Iris pigment epithelial cell (primary cell): ENCODE results near the gene OOEP.
"Not testable (repeated sequence)": the region's sequence is repeated elsewhere in the genome, so short reads cannot be mapped to it uniquely, and the experiment has no call there.

Experiments
- DNase-seq: peaks from one replicate; pipeline ENCODE4 v3.0.0-alpha.2; 2011; ENCODE audit warnings: low read depth

Gene OOEP

DNA sequence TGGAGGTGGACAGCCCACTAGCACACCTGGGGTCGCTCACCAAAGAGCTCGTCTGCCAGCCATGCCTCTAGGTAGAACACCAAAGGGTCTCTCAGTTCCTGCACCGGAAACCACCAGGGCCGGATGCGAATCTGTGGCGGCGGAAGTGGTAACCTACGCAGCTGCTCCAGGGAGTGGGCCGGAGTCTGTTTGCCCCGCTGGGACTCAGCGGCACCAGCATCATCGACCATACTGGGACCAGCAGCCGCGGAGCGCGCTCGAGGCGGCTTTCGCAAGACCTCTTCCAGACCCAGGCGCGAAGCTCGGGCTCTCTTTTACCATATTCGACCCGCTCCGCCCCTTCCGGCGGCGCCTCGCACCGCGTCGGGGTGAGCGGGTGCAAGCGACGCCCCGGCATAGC, at the start of gene OOEP:
OOEP (minus strand) TSS at position 335 of the 400 bp plus-strand sequence; CDS start at position 230, 105 bp downstream.
- no peak for DNase-seq

DNA sequence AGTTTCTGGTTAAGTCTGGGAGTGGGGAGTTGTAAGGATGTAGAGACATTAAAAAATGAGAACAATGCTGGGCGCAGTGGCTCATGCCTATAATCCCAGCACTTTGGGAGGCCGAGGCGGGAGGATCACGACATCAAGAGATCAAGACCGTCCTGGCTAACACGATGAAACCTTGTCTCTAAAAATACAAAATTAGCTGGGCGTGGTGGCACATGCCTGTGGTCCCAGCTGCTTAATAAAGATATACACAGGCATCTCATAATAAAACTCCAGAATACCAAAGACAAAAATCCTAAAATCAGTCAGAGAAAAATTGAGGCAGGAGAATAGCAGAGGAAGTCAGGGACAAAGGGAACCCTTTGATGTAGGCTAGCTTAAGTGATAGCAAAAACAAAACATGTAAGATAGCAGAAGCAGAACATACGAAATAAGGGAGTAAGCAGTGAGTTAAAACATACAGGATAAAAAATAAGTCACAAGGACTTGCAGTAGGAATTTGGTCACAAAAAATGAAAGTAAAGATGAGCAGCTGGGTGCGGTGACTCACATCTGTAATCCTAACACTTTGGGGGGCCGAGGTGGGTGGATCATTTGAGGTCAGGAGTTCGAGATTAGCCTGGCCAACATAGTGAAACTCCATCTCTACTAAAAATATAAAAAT, 48.5 kb upstream of the OOEP start:
- DNase-seq, result peak; percentile 55

DNA sequence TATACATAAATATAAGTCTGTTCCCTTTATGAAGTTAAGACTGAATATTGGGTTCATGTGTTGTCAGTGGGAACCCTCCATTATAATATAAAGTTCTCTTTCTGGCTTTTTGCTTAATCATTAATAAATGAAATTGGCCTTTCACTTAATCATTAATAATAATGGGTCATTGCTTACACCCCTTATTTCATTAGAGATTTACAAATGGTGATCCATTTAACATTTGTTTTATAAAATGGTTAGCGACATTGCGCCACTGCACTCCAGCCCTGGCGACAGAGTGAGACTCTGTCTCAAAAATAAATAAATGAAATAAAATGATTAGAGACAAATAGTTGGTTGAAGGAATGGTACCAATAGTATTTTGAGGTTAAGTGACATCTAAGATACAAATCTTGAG, 43.4 kb upstream of the OOEP start:
- DNase-seq, result no peak

DNA sequence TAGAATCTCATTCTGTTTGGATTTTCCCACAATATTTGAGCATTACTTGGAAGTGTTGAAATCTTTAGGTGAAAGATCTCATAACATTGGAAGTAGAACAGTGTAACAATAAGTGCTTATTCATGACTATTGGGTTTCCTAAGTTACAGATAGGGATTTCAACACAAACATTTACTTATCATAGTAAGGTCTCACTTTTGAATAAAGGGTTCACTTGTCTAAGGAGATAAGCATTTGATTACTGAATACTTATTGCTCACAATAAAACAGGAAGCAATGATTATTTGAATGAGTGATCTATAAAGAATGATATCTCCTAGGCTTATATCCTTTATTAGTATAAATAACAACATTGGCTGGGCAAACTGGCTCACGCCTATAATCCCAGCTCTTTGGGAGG, 39.7 kb upstream of the OOEP start:
- no peak for DNase-seq

DNA sequence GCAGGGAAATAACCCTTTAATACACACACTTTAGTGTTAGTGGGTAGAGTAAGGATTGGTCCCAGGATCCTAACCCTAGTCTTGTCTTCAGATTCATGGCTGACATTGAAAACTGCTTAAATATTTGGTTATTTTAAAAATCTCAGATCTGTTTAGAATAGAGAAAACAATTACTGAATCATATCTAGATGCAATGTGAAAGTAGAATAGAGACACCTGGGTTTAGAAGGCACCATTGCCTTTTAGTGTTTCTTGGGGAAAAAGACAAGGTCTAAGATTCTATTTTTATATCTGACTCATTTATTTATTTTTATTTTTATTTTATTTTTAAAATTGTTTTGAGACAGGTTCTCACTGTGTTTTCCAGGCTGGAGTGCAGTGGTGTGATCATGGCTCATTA, 31.0 kb upstream of the OOEP start:
- no peak for DNase-seq

DNA sequence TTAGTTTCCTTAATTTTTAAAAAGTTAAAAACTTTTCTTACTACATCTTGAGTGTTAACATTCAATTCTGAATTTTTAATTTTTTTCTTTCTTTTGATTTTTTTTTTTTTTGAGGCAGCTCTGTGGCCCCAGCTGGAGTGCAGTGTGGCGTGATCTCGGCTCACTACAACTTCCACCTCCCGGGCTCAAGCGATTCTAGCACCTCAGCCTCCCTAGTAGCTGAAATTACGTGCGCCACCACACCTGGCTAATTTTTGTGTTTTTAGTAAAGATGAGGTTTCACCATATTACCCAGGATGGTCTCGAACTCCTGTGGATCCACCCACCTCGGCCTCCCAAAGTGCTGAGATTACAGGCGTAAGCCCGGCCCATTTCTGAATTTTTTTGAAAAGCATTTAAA, 26.2 kb upstream of the OOEP start:
- no peak for DNase-seq

DNA sequence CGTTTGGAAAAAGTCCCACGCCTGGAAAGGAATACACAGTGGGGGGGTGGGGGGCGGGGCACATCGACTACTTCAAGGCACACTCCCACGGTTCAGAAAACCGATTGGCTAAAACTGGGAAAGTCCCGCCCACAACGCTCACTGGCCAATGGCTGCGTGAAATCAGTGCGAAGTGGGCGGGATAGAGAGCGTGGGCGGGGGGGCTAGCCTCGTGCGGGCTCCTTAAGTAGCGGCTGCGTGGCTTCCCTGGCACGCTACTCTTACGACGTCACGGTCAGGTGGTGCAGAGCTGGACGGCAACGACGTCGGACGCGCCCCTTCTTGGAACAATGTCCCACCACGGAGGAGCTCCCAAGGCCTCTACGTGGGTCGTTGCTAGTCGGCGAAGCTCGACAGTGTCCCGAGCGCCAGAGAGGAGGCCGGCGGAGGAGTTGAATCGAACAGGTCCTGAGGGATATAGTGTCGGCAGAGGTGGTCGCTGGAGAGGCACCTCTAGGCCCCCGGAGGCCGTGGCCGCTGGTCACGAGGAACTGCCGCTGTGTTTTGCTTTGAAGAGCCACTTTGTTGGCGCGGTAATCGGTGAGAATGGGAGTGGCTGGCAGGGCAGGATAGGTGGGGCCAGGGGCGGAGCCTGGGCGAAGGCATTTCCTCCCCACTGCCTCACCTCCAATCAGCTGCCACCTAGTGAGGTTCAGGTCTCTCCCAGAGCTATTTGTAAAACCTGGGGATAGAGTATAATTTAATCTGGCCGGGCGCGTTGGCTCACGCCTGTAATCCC, 25.1 kb upstream of the OOEP start, which contains the start of gene DDX43:
DDX43 (plus strand) TSS at position 252 of the 778 bp plus-strand sequence; CDS start at position 330, 78 bp downstream.
- peak; percentile 72 for DNase-seq

DNA sequence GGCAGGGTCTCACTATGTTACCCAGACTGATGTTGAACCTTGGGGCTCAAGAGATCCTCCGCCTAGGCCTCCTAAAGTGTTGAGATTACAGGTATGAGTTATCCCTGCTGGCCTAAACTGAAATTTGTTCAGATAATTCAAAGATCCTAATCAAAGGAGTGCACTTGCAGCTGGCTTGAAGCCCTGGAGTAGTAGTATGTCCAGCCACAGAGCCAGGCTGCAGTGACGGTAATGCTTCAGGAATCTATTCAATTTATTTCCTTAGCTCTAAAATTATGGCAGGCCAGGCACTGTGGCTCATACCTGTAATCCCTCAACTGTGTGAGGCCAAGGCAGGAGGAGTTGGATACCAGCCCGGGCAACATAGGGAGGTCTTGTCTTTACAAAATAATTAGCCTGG, 23.6 kb upstream of the OOEP start:
- peak; percentile 32 for DNase-seq

DNA sequence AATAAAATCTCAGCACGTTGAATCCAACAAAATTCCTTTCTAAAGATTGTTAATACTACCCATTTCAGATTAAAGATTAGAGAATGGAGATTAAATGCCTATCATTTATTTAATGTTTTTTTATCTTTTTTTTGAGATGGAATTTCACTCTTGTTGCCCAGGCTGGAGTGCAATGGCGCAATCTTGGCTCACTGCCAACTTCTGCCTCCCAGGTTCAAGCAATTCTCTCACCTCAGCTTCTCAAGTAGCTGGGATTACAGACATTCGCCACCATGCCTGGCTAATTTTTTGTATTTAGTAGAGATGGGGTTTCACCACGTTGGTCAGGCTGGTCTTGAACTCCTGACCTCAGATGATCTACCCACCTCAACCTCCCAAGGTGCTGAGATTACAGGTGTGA, 22.5 kb upstream of the OOEP start:
- DNase-seq, result not testable (repeated sequence)

DNA sequence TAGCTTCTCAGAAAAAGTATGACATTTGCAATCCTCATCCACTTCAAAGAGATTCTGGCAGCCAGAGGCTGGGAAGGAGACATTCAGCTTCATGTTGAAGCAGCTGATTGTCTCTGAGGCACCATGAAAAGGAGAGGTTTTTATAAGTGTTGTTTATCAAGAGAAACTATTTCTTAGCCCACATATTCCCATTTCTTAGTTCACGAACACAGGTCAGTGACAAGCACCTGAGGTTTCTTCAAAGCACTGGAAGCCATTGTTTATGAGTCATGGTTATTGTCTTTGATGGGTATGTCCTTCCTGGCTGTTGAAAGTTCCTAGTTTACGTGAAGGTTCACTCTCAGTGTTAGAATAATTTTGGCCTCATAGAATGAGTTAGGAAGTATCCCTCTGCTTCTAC, 22.0 kb upstream of the OOEP start:
- DNase-seq, result no peak

DNA sequence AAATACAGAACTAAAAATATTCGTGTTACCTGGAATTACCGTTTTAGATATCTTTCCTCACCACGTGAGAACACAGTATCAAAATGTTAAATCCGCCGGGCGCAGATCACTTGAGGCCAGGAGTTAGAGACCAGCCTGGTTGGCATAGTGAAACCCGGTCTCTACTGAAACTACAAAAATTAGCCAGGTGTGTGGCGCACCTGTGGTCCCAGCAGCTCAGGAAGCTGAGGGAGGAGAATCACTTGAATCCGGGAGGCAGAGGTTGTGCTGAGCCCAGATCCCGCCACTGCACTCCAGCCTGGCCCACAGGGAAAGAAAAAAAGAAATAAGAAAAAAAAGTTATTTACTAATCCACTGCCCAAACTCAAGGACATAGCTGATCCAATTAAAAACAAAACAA, 20.2 kb upstream of the OOEP start:
- no peak for DNase-seq

DNA sequence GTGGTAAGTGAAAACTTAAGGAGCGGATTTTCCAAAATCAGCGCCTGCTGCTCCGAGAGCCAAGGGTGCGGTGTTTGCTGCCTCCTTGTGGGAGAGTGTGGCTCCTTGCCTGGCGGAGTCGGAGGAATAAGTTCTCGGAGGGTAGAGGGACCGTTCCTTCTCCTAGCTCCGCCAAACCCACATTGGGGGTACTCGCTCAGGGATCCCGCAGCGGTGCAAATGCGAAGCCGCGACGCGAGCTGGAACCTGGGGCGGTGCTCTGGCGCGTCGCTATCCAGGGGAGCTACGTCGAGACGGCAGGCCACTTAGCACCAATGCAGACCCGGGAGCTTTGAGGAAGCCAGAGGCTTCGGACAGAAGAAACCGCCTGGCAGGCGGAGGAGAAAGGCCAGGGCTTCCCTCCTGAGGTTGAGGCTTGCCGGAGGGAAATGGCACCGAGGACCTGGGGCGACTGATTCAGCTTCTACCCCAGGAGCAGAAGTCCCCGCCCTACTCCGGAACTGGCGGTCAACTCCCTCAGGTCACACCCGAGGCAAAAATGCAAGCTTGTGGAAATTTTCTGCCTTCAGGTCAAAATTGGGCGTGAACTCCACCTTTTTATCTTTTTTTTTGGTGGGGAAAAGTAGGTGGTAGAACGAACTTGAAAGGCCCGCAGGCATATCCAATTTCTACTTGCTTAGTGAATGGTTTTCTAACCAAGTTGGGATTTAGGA, 19.3 kb upstream of the OOEP start:
- peak; percentile 60 for DNase-seq

DNA sequence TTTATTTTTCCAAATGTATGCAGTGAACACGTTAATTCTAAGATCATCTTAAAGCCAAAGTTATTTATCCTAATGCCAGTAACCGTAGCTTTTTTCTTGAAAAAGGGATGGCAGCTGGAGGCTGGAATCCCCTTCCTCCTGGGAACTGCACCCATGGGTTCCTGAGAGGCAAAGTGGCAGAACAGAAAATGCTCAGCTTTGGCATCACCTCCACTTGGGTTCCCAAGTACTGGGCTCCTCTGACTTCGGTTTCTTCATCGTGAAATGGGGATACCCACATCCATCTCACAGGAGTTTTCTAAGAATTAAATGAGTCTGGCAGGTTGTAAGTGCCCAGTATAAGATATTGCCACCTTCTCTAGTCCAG, 18.7 kb upstream of the OOEP start:
- no peak for DNase-seq

DNA sequence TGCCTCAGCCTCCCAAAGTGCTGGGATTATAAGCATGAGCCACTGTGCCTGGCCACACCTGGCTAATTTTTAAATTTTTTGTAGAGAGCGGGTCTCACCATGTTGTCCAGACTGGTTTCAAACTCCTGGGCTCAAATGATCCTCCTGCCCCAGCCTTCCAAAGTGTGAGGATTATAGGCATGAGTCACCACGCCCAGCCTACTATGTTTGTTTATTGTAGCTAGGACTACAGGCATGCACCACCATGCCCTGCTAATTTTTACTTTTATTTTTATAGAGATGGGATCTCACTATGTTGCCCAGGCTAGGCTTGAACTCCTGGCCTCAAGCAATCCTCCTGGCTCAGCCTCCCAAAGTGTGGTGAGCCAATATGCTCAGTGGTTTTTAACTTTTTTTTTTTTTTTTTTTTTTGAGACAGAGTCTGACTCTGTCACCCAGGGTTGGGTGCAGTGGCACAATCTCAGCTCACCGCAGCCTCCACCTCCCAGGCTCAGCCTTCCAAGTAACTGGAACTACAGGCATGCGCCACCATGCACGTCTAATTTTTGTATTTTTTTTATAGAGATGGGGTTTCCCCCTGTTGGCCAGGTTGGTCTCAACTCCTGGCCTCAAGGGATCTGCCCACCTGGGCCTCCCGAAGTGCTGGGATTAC, 12.9 kb upstream of the OOEP start:
- DNase-seq, result peak; percentile 26

DNA sequence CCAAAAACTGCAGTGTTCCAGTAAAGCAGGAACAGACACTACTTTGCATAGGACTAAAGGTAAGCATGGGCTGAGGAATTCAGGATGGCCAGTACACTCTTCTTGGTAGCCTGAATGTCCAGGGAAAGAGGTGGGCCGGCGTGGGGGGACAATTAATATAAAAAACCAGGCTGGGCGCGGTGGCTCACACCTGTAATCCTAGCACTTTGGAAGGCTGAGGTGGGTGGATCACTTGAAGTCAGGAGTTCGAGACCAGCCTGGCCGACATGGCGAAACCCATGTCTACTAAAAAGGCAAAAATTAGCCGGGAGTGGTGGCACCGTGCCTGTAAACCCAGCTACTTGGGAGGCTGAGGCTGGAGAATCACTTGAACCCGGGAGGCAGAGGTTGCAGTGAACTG, 11.8 kb upstream of the OOEP start:
- not testable (repeated sequence) for DNase-seq

DNA sequence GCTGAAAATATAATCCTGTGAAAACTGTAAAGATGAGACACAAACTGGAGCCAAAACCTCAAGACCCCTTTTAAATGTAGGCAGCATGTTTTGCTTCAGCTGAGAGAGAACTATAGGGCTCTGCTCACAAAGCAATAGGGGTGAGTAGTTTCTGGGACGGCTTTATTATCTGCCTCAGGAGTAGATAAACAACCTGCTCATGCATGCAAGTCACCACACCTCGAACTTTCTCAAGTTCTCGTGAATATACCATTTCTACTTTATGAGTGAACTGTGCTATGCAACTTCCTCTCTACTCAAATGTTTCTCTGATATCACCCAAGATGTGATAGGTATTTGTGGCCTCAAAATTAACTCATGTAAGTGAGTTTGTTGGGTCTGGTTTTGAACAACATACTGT, 7.5 kb upstream of the OOEP start:
- DNase-seq, result no peak

DNA sequence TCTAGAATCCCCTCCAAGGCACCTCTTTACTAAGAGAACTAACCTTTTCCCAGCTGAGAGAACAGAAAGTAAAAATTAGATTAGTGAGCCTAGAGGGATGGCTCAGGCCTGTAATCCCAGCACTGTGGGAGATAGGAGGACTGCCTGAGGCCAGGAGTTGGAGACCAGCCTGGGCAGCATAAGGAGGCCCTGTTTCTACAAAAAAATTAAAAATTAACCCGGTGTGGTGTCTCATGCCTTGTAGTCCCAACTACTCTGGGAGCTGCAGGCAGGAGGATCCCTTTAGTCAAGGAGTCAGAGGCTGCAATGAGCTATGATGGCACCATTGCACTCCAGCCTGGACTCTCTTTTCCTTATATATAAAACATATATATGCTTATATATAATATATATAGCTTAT, 5.5 kb upstream of the OOEP start:
- no peak for DNase-seq

DNA sequence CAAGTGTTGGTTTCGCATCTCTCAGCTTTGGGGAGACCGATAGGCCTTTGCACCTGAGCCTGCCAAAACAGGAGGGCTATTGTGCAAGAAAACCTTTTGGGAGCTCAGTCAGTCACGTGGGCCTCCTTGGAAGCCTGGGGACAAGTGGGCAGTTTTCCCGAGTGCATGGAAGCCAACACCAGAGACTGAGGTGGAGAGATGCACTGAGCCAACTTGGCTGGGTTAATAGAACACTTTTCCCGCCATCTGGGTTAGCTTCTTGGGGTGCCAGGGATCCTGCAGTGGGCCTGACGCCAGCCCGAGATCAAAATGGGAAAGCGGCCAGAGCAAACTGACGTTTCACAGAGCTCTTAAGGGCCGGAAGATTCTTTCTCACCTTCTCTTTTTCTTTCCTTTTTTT, 2.8 kb upstream of the OOEP start:
- no peak for DNase-seq

DNA sequence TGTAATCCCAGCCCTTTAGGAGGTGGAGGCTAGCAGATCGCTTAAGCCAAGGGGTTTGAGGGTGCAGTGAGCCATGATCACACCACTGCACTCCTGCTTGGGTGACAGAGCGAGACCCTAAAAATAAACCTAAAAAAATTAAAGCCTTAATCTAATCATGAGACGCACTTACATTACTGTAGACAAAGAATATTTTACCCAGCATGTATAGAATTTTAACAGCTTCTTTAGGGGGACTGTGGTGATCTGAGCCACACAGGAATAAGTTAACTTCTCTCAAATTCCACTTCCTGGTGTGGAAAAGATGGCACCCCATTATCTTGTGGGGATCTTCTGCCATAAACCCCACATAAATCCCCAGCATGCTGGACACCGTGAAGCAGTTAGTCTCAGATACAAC, 2.3 kb upstream of the OOEP start:
- no peak for DNase-seq

DNA sequence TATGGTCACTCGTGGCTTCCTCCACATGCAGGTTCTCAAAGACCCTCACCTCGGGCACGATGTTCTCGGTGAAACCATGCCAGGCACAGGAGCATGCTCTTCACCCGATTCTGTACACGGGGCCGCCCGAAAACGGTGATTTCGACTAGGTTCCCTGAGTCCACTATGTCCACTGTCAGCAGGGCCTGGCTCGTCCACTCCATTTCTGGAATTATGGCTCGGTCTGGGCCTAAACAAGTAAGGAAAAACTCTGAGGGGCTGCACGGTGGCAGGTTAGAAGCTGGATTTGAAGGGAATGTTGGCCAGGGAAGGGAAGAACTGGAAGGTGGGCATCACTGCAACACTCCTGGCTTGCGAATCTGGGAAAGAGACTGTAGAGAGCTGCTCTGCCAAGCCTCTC, 540 bp downstream of the OOEP start:
- no peak for DNase-seq

DNA sequence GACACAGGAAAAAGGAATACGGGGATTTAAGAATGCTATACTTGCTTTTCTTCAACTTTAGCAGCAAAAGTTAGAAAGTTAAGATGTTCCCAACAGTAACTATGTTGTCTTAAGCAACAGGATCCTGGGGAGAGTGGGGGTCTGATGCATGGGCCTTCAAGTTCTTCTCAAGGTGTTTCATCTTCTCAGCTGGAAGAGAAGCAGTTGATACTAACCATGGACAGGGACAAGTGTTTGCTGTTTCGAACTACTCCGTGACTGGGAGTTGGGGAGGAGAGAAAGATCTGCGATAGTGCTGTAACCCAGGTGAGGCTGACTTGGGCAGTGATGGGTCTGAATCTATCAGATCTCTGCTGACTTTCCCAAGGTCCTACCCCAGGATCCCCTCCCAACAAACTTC, 1.0 kb downstream of the OOEP start:
- DNase-seq, result no peak

DNA sequence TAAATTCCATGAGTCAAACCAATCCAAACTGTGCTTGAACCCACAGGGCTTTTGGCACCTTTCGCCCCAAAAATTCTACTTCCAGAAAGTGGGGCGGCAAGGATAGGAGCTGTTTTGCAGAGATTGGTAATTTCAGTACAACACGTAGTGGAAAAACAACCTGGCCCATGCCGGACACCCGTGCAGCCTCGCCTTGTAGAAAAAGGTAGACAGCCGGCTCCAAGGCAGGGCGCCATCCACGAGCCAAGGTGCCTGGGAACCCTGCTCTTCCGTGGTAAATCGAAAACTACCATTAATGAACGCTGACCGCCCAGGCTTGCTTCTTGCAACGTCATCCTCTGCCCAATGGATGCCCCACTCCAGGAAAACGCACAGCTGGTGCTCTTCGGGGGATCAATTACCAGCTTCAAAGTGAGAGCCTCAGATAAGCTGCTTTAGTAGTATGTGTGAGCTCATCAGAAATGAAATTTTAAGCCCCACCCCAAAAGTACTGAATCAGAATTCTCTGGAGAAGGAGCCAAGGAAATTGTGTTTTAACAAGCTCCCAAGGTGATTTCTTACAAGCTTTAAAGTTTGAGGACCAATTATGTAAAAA, 1.8 kb downstream of the OOEP start:
- no peak for DNase-seq
